GDM1 (cell line): ENCODE data around the gene COTL1.
"Not testable (repeated sequence)": the region's sequence is repeated elsewhere in the genome, so short reads cannot be mapped to it uniquely, and the experiment has no call there.

ENCODE experiments used
- DNase-seq: peaks from one replicate; lab custom pipeline; 2025; lab: John Stamatoyannopoulos, UW

Gene COTL1

DNA sequence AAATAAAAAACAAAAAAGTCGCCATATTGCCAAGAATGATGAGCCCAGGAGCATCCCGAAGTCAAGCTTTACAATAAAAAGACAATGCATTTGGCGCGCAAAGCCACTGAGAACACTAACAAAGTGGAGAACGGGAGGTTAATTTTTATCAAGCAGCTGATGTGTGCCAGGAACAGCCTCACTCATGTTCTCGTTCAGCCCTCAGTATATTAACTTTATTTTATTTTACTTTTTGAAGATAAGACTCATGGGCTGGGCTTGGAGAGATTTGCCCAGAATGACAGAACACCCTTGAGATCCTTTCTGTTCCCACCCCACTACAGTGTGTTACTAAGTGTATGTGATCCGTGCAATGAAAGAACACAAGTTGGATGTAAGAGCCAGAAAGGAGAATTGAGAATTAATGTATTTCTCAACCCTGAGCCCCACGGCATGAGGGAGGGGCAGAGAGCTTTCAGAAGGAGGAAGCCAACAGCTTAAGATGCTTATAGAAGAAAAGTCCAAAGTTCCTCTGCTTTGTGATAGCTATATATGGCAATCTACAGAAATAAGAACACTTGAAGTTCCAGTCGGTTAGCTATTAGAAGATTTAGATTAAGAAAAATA is 48.4 kb downstream of the COTL1 start:
- no peak for DNase-seq

DNA sequence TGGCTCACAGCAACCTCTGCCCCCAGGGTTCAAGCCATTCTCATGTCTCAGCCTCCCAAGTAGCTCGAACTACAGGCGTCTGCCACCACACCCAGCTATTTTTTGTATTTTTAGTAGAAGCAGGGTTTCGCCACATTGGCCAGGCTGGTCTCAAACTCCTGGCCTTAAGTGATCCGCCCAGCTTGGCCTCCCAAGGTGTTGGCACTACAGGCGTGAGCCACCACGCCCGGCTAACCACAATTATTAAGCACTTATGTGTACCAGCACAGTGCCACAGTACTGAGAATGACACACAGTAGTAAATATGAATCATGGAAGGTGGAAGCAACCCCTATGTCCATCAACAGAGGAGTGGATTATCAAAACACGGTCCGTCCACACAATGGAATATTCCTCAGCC is 49.8 kb downstream of the COTL1 start:
- no peak for DNase-seq

DNA sequence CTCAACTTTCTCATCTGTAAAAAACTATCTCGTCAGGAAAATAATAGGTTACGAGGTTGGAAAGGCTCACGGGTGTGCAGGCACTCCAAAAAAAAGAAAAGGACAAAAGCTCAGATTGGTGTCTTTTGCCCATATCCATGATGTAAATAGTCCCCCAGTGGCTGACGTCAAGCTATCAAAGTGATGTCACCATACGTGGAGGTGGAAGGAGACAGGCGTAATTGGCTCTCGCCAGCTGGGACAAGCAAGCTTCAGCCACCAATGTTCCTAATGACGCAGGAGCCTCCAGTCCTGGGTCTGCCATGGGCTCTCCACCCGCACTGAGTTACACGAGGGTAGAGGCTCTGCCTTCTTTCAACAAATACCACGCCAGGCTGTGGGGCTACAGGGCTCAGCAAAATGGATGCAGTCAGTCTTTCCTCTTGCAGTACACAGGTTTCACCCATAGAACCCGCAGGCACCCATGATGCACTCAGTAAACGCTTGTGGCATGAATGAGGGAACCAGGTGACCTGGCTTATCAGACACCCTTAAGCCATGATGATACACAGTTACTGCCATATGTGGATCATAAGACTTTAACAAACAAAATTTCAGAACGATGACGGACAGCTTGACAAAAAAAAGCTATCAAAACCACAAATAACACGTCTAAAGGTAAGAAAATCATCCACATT is 50.5 kb downstream of the COTL1 start:
- no peak for DNase-seq

DNA sequence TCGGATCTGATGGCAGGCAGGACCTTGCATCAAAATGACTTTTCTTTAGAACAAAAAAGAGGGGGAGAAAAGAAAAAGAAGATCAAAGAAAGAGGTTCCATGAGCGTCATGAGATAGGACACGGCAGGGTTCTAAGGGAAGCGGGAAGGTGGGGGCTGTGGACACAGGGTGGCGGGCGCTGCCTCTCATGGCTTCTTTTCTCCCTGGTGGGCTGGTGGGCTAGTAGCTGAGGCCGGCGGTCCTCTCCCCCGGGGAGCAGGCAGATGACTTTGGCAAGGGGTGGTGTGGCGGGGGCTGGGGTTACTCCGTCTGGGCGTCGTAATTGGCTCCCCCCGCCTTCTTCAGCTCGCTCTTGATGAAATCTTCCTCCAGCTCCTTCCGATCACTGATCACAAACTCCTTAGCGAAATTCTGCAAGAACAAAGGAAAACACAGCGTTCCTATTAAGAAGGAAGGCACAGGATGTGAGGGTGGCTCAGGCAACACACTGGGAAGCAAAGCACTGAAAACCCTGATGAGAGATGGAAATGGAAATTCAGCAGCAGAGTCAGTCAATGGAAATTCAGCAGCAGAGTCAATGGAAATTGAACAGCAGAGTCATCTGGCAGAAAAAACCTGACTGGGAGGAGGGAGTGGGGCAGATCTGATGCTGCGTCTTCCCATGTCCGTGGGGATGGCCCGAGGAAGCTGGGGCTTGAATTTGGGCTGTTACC is 51.2 kb downstream of the COTL1 start:
- no peak for DNase-seq

DNA sequence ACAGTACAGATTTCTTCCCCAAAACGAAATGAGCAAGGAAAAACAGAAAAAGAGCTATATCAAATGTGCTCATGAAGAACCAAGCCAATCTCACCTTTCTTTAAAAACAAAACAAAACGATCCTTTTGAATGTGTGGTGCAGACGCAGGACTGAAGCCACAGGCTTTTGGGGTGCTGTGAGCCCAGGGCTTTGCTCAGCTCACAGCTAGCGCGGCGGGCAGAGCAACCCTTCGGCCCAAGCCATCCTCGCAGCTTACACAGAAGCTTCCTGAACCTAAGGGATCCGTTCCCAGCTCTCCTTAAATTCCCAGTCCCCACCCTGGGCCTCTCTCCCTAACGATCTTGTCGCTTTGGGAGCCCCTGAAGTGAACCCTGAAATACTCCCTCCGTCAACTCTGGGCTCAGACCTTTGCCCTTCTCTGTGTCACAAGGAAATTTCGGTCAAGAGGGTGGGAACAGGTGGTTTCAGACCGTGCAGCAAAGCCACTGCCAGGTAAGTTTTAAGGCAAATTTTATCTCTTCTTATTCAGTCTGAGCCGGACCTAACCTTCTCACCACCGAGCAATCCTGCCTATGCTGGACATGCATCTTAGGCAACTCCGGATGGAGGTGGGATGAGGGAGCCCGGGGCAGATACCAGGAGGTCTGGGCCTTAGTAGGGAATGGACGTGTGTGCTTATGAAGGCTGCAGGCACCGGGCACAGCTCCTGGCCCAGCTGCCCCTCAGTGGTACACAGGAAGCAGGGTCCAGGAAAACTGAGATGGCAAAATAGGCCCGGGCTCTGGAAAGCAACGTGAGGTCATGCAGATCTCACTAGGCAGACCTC is 52.0 kb downstream of the COTL1 start:
- DNase-seq, result no peak

DNA sequence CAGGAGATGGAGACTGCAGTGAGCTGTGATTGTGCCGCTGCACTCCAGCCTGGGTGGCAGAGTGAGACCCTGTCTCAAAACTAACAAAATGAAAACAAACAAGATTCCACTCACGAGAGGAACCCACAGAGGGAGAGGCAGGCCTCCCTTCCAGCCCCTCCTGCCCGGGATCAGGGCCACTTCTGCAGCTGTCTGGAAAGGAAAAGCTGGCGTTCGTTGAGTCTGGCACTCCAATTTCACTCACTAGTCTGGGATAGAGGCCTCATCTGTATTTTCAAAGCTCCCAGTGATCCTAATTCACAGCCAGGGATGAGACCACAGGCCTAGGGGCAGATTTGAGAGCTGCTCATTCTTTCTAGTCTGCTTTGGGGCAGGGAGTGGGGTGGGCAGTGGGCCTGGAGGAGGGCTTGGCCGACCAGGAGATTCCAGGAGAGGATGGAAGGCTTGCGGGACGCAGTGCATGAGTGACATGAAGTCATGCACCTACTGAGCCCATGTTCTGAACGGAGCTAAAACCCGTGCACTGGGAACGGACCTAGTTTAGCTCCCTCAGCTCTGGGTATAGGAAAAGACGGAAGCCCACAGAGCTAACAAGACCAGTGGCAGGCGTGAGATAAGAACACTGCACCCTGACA is 54.0 kb downstream of the COTL1 start:
- no peak for DNase-seq

DNA sequence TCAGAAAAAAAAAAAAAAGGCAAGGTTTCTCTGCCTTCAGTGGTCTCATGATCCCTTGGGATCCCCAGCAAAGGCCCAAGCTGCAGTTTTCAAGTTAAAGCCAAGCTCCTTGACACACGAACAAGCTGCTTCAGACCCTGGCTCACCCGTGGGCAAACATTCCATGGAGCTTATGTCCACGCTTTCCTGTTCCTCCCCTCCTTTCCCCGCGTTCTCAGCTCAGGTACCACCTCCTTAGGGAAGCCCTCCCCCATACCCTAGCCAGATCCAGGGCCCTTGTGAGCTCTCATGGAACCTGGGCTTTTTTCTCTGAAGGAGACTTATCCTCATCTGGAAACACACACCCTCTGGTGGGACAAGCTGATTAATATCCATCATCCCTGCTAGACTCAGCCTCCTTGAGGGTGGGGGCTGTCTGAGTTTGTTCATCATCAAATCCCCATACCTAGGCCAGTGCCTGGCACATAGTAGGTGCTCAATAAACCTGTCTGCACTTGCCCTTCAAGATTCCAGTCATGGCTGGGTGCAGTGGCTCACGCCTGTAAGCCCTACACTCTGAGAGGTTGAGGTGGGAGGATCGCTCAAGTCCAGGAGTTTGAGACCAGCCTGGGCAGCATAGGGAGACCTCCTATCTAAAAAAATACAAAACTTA is 54.7 kb downstream of the COTL1 start:
- DNase-seq, result no peak

DNA sequence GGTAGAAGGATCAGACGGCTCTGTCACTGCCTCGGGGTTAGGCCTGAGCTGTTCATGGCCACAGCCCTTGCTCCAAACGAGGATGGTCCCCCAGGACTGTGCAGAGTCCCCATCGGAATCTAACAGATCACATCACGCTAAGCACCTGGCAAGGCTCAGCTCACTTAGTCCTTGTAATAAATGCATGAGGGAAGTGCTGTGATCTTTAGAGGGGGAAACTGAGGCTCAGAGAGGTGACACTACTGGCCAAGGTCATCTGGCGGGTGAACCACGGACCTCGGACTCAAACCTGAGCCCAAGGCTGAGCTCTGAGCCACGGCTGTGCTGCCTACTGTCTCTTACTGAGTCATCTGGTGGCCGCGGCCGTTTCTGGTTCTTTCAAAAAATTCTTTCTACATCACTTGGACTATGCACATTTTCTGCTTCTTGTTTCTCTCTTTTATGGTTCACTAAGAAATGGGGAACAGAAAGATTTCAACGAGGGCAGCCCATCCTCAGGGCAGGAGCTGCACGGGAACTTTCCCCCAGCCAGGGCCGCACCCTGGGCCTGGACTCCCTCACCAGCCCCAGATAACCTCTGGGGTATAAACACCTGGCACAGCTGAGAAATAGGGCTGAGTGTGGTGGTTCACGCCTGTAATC is 55.6 kb downstream of the COTL1 start:
- no peak for DNase-seq

DNA sequence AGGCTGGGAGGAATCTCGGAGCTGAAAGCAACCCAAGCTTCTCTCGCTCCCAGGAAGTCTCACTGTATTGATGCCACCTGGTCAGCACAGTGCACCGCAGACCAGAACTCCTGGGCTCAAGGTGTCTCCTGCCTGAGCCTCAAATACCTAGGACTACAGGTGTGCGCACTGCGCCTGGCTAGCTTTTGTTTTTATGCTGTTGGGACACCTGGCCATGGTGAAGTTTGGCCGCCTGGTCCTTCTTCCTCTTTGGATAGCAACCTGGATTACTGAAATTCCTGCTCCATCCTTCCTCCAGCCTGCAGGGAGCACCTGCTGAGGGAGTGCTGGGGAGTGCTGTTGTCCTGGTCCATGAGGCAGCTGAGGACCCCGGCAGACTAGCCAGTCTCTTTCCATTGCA is 56.6 kb downstream of the COTL1 start:
- no peak for DNase-seq

DNA sequence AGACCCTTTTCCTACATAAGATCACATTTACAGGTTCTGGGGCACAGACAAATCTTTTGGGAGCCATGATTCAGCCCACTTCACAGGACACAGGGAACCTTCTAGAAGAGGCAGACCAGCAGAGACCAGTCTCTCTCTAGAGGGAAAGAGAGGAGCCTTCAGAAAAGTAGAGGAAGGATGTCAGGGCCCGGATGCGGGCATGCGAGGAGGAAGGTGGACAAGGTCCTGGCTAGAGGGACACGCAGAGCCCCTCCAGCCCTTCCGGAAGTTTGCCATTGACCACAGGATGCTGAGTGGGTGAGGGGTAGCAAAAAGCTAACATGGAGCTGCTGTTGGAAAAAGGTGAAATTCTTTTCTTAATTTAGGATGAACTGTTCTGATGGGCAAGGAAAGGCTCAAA is 57.6 kb downstream of the COTL1 start:
- no peak for DNase-seq

DNA sequence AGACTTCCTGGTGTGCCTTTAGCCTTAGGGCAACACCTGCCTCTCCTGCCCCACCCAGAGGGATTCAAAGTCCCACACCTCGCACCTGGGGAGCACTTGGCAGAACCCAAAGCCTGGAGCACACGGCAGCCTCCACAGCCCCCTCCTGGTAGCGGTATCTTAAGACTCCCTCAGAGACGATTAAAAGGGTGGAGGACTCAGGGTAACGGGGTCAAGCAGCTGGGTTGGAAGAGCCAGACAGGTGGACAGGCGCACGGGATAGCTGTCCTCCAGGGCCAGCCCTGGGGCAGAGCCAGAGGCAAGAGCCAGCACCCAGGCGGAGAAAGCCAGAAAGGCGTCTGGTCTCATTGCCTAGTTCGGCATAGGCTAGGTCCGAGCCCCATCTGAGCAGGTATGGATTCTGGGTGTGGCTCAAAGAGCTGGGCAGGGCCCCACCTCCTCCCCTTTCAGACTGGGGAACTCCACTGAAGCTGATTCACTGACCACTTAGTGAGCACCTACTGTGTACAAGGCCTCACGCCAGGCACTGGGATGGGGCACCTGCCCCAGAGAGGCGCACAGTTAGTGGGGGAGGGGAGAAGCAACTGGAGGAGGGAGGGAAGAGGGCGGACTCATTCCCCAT is 58.5 kb downstream of the COTL1 start:
- no peak for DNase-seq

DNA sequence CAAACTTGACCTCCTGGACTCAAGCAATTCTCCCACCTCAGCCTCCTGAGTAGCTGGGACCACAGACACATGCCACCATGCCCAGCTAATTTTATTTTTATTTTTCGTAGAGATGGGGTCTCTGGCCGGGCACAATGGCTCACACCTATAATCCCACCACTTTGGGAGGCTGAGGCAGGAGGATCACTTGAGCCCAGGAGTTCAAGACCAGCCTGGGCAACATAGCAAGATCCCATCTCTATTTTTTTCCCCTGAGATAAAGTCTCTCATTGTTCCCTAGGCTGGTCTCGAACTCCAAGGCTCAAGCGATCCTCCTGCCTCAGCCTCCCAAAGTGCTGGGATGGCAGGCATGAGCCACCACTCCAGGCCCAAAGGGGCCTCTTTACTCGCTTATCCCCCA is 59.0 kb downstream of the COTL1 start:
- not testable (repeated sequence) for DNase-seq

DNA sequence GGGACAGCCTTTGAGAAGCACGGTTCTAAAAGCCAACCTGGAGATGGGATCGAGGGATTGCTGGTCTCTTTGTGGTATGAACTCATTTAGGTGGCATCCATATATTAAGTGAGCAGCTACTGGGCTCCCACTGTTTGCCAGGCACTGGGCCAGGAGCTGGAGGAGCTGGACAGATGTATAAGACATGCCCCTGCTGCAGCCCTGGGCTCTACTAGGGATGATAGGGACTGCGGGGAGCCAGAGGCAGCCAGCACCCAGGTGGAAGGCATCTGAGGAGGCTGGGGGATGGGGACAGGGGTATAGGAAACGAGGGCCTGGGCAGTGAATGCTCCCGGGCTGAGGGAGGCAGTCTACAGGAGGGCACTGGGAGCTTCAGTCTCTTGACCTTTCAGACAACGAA is 60.4 kb downstream of the COTL1 start:
- no peak for DNase-seq

DNA sequence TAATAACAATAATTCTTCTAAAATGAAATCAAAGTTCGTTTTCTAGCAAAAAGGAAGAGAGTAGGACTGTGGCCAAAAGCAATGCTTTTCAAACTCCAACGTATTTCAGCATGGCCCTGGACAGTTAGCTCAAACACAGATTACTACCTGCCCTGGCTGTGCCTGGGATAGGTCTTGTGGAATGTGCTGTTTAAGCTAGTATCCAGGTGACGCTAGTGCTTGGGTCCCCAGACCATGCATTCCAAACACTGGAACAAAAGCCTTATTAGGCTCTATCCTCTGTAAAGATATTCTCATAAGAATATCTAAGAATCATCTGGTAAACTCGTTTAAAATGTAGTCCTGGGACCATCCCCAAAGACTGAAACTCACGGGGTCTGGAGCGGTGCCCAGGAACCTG is 60.8 kb downstream of the COTL1 start:
- DNase-seq, result no peak

DNA sequence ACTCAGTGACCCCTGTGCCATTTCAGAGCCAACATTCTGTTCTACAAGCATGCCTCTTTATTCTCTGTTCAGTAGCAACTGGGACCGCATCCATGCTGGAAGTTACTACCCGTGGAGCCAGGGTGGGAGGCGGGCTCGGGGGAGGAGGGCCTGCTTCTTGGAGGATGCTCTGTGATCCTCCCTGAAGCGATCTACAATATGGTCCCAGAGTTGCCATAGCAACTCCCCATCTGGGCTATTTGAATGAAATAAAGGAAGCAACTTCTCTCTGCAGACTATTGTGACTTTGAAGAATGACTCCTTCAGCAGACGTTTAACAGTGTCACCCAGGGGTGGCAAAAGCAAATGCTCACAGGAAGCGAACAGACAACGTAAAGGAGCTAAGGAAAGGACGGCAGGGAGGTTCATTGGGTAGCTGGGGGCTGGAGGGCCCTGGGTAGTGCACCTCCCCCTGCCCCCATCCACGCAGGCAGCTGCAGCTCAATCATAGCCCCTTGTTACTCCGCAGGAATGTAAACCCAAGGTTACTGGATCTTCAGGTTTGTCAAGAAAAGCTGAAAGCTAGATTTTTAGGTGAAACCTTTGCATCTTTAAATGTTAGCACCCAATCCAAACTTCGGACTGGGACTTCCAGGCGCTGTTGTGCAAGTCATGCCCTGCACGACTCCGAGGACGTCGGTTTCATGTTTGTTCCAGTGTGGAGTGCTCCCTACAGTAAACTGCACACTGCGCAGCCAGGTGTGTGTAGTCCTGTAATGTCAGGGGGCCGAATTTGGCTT is 62.3 kb downstream of the COTL1 start:
- DNase-seq, result no peak

DNA sequence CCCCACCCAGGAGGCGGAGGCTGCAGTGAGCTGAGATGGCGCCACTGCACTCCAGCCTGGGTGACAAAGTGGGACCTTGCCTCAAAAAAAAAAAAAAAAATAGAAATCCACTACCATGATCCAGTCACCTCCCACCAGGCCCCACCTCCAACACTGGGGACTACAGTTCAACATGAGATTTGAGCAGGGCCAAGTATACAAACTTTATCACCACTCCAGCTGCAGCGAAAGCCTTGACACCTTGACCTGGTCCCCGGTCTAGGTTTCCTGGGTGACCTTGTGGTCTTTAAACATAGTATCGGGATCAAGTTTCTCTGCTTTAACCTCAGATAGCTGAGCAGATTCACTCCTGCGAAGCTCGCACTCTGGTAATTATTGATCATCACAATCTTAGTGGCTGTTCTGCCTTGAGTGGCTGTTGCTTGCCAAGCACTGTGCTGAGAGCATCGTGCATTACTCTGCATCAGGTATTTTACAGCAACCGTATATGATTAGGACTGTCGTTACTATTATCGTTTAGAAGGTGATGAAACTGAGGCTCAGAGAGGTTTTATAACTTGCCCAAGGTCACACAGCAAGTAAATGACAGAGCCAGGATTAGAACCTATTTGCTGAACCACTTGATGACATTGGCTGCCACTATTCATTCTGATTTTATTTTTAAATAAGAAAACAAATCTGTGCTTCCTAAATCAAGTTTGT is 63.1 kb downstream of the COTL1 start:
- DNase-seq, result no peak

DNA sequence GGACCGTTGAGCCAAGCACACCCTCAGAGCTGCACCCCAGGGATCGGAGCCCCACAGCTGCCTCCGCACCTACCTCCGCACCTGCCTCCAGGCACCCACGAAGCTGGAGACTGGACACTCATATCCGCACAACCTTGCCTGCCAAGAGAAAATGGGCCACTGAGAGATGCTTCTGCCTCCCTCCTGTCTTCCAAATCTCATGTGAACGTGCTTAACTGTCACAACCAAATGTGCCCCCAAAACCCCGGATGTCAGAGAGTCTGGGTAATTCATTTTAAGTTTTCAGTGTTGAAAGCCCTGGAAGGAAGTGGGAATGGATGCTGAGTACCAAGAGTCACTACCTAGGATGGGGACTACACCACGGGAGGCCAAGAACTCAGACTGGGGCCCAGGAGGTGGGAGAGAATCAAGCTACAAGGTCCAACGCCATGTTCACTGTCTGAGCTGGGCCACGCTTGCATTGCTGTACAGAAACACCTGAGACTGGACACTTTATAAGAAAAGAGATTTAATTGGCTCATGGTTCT is 63.9 kb downstream of the COTL1 start:
- DNase-seq, result no peak

DNA sequence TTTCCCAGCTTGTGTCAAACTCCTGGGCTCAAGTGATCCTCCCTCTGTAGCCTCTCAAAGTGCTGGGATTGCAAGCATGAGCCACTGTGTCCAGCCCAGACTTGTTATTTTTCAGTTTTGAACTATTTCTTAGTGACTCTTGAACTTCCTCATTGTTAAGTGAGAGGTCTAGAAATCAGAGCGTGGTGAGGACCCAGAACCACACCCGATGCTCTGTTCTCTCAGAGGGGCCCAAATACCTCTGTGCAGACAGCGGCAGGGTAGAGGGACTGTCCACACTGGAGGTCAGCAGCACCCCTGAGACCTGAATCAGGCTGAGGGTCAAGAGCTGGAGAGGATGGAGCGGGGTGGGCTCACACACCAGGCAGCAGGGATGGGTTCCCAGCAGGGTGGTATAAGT is 65.7 kb downstream of the COTL1 start:
- DNase-seq, result no peak

DNA sequence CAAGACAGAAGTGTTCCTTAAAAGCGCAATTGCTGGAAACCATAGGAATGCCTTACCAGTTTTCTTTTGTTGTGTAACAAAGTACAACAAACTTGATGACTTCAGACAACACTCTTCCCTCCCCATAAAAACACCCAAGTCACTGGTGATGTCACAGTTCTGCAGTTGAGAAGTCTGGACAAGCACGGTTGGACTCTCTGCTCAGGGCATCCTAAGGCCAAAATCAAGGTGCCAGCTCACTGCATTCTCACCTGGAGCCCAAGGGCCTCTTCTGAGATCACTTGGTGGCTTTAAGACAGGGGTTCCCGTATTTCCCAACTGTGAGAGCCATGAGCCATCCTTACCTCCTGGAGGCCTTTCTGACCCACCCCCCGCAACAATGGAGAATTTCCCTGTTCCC is 67.8 kb downstream of the COTL1 start:
- DNase-seq, result no peak
